H1 (cell line): ENCODE measurements around the gene INTS1. TPM values are rescaled to one million over a fixed set of nuclear protein-coding genes. Genes with fewer than 3 reads are reported as not detected.

Experiments used
- CTCF ChIA-PET: fragments of 300-600 bp; sonication (Branson Sonifier 250); formaldehyde crosslinking; loops from one replicate; lab custom pipeline; 2021; ENCODE audit not compliant: partially characterized antibody; lab: Charles Lee
- POLR2A ChIA-PET: fragments of 300-600 bp; sonication (Branson Sonifier 250); formaldehyde crosslinking; loops from one replicate; lab custom pipeline; 2021; ENCODE audit warnings: inconsistent platforms; ENCODE audit not compliant: partially characterized antibody; lab: Charles Lee
- DNase-seq, 2 experiments: peaks; one replicate each; pipeline versions ENCODE4 v3.0.0 to v3.0.0-alpha.2; 2010 to 2022; ENCODE audit warnings: low spot score in 2 of 2, low read depth in 1 of 2, mixed read lengths in 1 of 2
- FAIRE-seq: peaks from 2 replicates; lab custom pipeline; 2011; peaks lifted over from hg19 to GRCh38; lab: Jason Lieb, UNC
- H2AFZ ChIP-seq: 2 replicates; pipeline ENCODE4 v1.8.1; 2012; ENCODE audit warnings: low read length, inconsistent platforms
- H2AK5ac ChIP-seq: 2 replicates; pipeline ENCODE4 v1.6.1; 2013; ENCODE audit warnings: low read depth, low read length
- H2BK120ac ChIP-seq: replicated peaks from 2 replicates; pipeline ENCODE3; 2013; ENCODE audit warnings: low read depth, low read length, inconsistent platforms
- H2BK12ac ChIP-seq: 2 replicates; pipeline ENCODE4 v1.6.1; 2013; ENCODE audit warnings: low read depth, low read length
- H2BK15ac ChIP-seq: 2 replicates; pipeline ENCODE4 v1.6.1; 2013; ENCODE audit warnings: low read length
- H2BK20ac ChIP-seq: 2 replicates; pipeline ENCODE4 v1.6.1; 2013; ENCODE audit warnings: low read length
- H2BK5ac ChIP-seq: 2 replicates; pipeline ENCODE4 v1.6.1; 2013; ENCODE audit warnings: low read depth, low read length
- H3K14ac ChIP-seq: 2 replicates; pipeline ENCODE4 v1.6.1; 2013; ENCODE audit warnings: inconsistent platforms; ENCODE audit not compliant: insufficient read length
- H3K18ac ChIP-seq: 2 replicates; pipeline ENCODE4 v1.6.1; 2013; ENCODE audit warnings: low read length; ENCODE audit errors: extremely low read depth
- H3K23ac ChIP-seq: 2 replicates; pipeline ENCODE4 v1.6.1; 2013; ENCODE audit warnings: inconsistent platforms; ENCODE audit not compliant: insufficient read length
- H3K23me2 ChIP-seq: 2 replicates; pipeline ENCODE4 v1.6.1; 2013; ENCODE audit warnings: low read depth, low read length
- H3K27ac ChIP-seq: 2 replicates; pipeline ENCODE4 v1.6.1; 2011; ENCODE audit warnings: low read depth, low read length, inconsistent platforms
- H3K27me3 ChIP-seq, 4 experiments: replicated peaks in 1 of 4; 1 replicate in 1 of 4; 2 replicates in 3 of 4; pipeline versions ENCODE4 v1.6.1 to v1.8.1; 2011 to 2013; ENCODE audit warnings: low read length in 3 of 4, mild to moderate bottlenecking in 3 of 4, inconsistent platforms in 2 of 4, mixed read lengths in 2 of 4, moderate library complexity in 1 of 4; ENCODE audit not compliant: control insufficient read depth in 3 of 4, insufficient read depth in 3 of 4; ENCODE audit errors: extremely low read depth in 1 of 4
- H3K36me3 ChIP-seq, 4 experiments: 2 replicates each; pipeline versions ENCODE4 v1.6.1 to v1.8.1; 2011 to 2013; ENCODE audit warnings: mild to moderate bottlenecking in 4 of 4, low read length in 3 of 4, moderate library complexity in 2 of 4, control low read depth in 1 of 4, inconsistent platforms in 1 of 4; ENCODE audit not compliant: insufficient read depth in 4 of 4, control insufficient read depth in 2 of 4
- H3K4ac ChIP-seq: replicated peaks from 2 replicates; pipeline ENCODE3; 2013; ENCODE audit warnings: low read length, low read depth, mixed read lengths, inconsistent platforms; ENCODE audit not compliant: insufficient read length
- H3K4me1 ChIP-seq, 4 experiments: replicated peaks in 1 of 4; 1 replicate in 1 of 4; 2 replicates in 3 of 4; pipeline versions ENCODE4 v1.6.1 to v1.8.1; 2011 to 2013; ENCODE audit warnings: low read length in 3 of 4, inconsistent platforms in 2 of 4, mixed read lengths in 1 of 4; ENCODE audit not compliant: insufficient read depth in 4 of 4, control insufficient read depth in 3 of 4
- H3K4me2 ChIP-seq, 2 experiments: 2 replicates each; pipeline versions ENCODE4 v1.6.1 to v1.8.1; 2011 to 2013; ENCODE audit warnings: low read depth in 2 of 2, low read length in 2 of 2, control low read depth in 1 of 2, inconsistent platforms in 1 of 2, mild to moderate bottlenecking in 1 of 2; ENCODE audit not compliant: insufficient read depth in 1 of 2
- H3K4me3 ChIP-seq, 4 experiments: fragments of 200-600, 300-600 bp in 1 of 4; sonication (generic), shearing (Covaris generic), sonication (Bioruptor Twin) in 1 of 4; 2 replicates each; pipeline versions ENCODE4 v1.5.1 to v1.8.1; 2011 to 2016; ENCODE audit warnings: low read length in 4 of 4, low read depth in 3 of 4, control low read depth in 2 of 4, inconsistent platforms in 2 of 4, mild to moderate bottlenecking in 2 of 4, mixed read lengths in 1 of 4, moderate library complexity in 1 of 4; ENCODE audit not compliant: insufficient read depth in 2 of 4; ENCODE audit errors: extremely low read depth in 1 of 4
- H3K56ac ChIP-seq: replicated peaks from 2 replicates; pipeline ENCODE3; 2013; ENCODE audit warnings: low read depth, mild to moderate bottlenecking, mixed read lengths, low read length, inconsistent platforms; ENCODE audit not compliant: insufficient read length
- H3K79me1 ChIP-seq: 2 replicates; pipeline ENCODE4 v1.6.1; 2013; ENCODE audit warnings: low read depth, low read length, control low read depth
- H3K79me2 ChIP-seq, 2 experiments: 2 replicates each; pipeline versions ENCODE4 v1.6.1 to v1.8.1; 2012 to 2013; ENCODE audit warnings: low read length in 2 of 2, mild to moderate bottlenecking in 2 of 2, inconsistent platforms in 1 of 2; ENCODE audit not compliant: insufficient read depth in 2 of 2, control insufficient read depth in 1 of 2
- H3K9ac ChIP-seq, 4 experiments: replicated peaks in 1 of 4; 1 replicate in 1 of 4; 2 replicates in 3 of 4; pipeline versions ENCODE4 v1.6.1 to v1.8.1; 2011 to 2013; ENCODE audit warnings: low read depth in 3 of 4, low read length in 3 of 4, control low read depth in 2 of 4, mild to moderate bottlenecking in 2 of 4, moderate library complexity in 2 of 4, inconsistent platforms in 1 of 4; ENCODE audit errors: extremely low read depth in 1 of 4
- H3K9me3 ChIP-seq, 2 experiments: 2 replicates each; pipeline versions ENCODE4 v1.6.1 to v1.8.1; 2012 to 2013; ENCODE audit warnings: mild to moderate bottlenecking in 2 of 2, moderate library complexity in 2 of 2, control low read depth in 1 of 2, inconsistent platforms in 1 of 2, low read depth in 1 of 2, low read length in 1 of 2, mixed read lengths in 1 of 2; ENCODE audit not compliant: insufficient read depth in 2 of 2
- H4K20me1 ChIP-seq, 2 experiments: replicated peaks in 1 of 2; 2 replicates each; pipeline versions ENCODE3 to v1.8.1; 2011 to 2013; ENCODE audit warnings: inconsistent platforms in 2 of 2, low read length in 2 of 2, mild to moderate bottlenecking in 1 of 2; ENCODE audit not compliant: insufficient read depth in 2 of 2, control insufficient read depth in 1 of 2
- H4K5ac ChIP-seq: 2 replicates; pipeline ENCODE4 v1.6.1; 2013; ENCODE audit warnings: low read length, low read depth, mixed read lengths, inconsistent platforms; ENCODE audit not compliant: insufficient read length
- H4K8ac ChIP-seq: 2 replicates; pipeline ENCODE4 v1.8.0; 2013; ENCODE audit warnings: mild to moderate bottlenecking, moderate library complexity, low read length, inconsistent platforms; ENCODE audit not compliant: insufficient read depth; ENCODE audit errors: extremely low read depth
- H4K91ac ChIP-seq: replicated peaks from 2 replicates; pipeline ENCODE3; 2013; ENCODE audit warnings: low read length, mixed read lengths, inconsistent platforms; ENCODE audit not compliant: insufficient read length
- PHF8 ChIP-seq: fragments of 200-600 bp; sonication (generic); conservative IDR thresholded peaks from 2 replicates; pipeline ENCODE4 v1.7.1; 2012; ENCODE audit warnings: low read depth, mild to moderate bottlenecking, inconsistent platforms, low read length, moderate library complexity
- SAP30 ChIP-seq: fragments of 300-600 bp; sonication (generic); IDR thresholded peaks from 2 replicates; pipeline ENCODE4 v1.7.1; 2012; ENCODE audit warnings: low read length, moderate library complexity, mild to moderate bottlenecking, inconsistent platforms; ENCODE audit not compliant: insufficient read depth, insufficient replicate concordance
- WGBS, 2 experiments: shearing (Covaris generic) in 1 of 2; methylation state at CpG; one replicate each; pipeline versions ENCODE4 v1.1.6 to v1.1.7; 2013 to 2015; ENCODE audit warnings: low lambda C conversion rate in 2 of 2, mixed read lengths in 2 of 2, inconsistent platforms in 1 of 2, low coverage in 1 of 2, missing lambda C conversion rate in 1 of 2; ENCODE audit not compliant: insufficient replicate concordance in 2 of 2, insufficient coverage in 1 of 2, insufficient read length in 1 of 2; ENCODE audit errors: extremely low coverage in 1 of 2, missing lambda C conversion rate in 1 of 2; 5-methylcytosine and 5-hydroxymethylcytosine counted together
- polyA plus RNA-seq, 7 experiments: library from polyadenylated mRNA; depleted of rRNA in 3 of 7; stranded (reverse) in 5 of 7; unstranded in 2 of 7; fragments of >200 nt in 5 of 7; fragments of 200-250 nt in 2 of 7; gene quantifications; 1 replicate in 5 of 7; 2 replicates in 1 of 7; 4 replicates in 1 of 7; pipeline versions ENCODE4 v1.2.1 to v1.2.3, GENCODE V29; 2011 to 2013; ENCODE audit warnings: missing spikeins in 2 of 7, mixed read lengths in 2 of 7
- total RNA-seq: library from RNA; stranded (reverse); fragmentation: NEBNext Ultra II Directional; extraction: Animal tissue kit (Norgen Biotek cat#: 25700); gene quantifications from 2 replicates; pipeline ENCODE4 v1.2.1, GENCODE V29; 2021
- TF ChIP-seq, protein P1 (sequence below), 3 experiments: IDR thresholded peaks; 1 replicate in 2 of 3; 2 replicates in 1 of 3; pipeline versions ENCODE4 v1.5.1 to v1.6.1; 2011; ENCODE audit warnings: low read length in 3 of 3, mild to moderate bottlenecking in 3 of 3, inconsistent platforms in 2 of 3, low read depth in 1 of 3, moderate library complexity in 1 of 3; ENCODE audit not compliant: insufficient read depth in 1 of 3; ENCODE audit errors: control extremely low read depth in 1 of 3

Gene INTS1
- total and polyA plus RNA-seq, 2 of the 8 experiments (the other 6 are each of a cell fraction or from before 2014, with no cell fraction given), result 76.9 to 104 TPM

DNA sequence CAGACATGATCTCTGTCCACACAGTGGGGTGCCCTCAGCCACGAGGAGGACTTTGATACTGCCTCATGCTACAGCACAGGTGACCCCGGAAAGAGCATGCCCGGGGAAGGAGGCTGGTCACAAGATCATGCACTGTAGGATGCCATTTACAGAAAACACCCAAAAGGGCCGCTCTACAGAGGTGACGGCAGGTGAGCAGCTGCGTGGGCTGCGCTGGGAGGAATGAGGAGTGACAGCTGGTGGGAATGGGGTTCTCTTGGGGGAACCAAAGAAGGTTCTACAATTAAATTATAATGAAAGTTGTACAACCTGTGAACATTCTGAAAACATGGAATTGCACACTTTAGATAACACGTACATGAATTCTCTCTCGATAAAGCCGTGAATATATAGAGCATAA is 12.0 kb downstream of the INTS1 start:
- Histone ChIP-seq H3K36me3 (peaks cover 14 to 68% (median 34%) of the 10 kb centered on the region in 4 experiments), H2BK5ac (no peak overlapping the region), H3K27me3 (no peaks in the 10 kb centered on the region), H2AFZ (no peak overlapping the region), H4K8ac (no peak overlapping the region), H3K9ac (no peak overlapping the region), H3K9me3 (no peaks in the 10 kb centered on the region), H3K14ac (no peak overlapping the region), H2BK12ac (no peak overlapping the region), H3K79me2 (no peaks in the 10 kb centered on the region), H3K4me1 (no peaks in the 10 kb centered on the region), H3K79me1 (no peaks in the 10 kb centered on the region), H4K20me1 (peaks cover 6 to 19% of the 10 kb centered on the region in 2 experiments), H3K4ac (no peak overlapping the region), H3K23me2 (no peaks in the 10 kb centered on the region), H3K18ac (no peak overlapping the region), H3K56ac (no peak overlapping the region), H2BK120ac (no peak overlapping the region), H3K4me3 (no peak overlapping the region), H3K27ac (no peak overlapping the region), H3K4me2 (no peak overlapping the region), H2AK5ac (no peak overlapping the region), H3K23ac (no peak overlapping the region), H4K91ac (no peak overlapping the region), H2BK15ac (no peak overlapping the region), H2BK20ac (no peak overlapping the region), H4K5ac (no peak overlapping the region)
- POLR2A ChIA-PET, result interaction anchor here (1.2 to 5.0 kb wide), 2 partner anchors 10 to 15 kb away, joined by 3 to 43 read pairs; no protein-coding TSS in a partner anchor
- WGBS, 2 experiments, result 95% methylated on average over 10 of the region's 10 CpGs; no CpG with 5 or more reads in 1 of the 2 experiments
- no peak for DNase-seq
- CTCF ChIA-PET, result interaction anchor here (0.7 to 4.2 kb wide), 5 partner anchors 14 to 63 kb away, joined by 3 to 38 read pairs (median 4); no protein-coding TSS in a partner anchor
- FAIRE-seq, result no peak
- TF ChIP-seq PHF8 (no peak), SAP30 (no peak)
- TF ChIP-seq, protein P1, sequence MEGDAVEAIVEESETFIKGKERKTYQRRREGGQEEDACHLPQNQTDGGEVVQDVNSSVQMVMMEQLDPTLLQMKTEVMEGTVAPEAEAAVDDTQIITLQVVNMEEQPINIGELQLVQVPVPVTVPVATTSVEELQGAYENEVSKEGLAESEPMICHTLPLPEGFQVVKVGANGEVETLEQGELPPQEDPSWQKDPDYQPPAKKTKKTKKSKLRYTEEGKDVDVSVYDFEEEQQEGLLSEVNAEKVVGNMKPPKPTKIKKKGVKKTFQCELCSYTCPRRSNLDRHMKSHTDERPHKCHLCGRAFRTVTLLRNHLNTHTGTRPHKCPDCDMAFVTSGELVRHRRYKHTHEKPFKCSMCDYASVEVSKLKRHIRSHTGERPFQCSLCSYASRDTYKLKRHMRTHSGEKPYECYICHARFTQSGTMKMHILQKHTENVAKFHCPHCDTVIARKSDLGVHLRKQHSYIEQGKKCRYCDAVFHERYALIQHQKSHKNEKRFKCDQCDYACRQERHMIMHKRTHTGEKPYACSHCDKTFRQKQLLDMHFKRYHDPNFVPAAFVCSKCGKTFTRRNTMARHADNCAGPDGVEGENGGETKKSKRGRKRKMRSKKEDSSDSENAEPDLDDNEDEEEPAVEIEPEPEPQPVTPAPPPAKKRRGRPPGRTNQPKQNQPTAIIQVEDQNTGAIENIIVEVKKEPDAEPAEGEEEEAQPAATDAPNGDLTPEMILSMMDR (IDR thresholded peaks at IDR 0.05; ENCODE audit: control extremely low read depth in 1 of 3, insufficient read depth in 1 of 3, low read depth in 1 of 3, low read length in 3 of 3), result no peak
